Measurements from ENCODE around the gene BCO2.
"Not testable (repeated sequence)": the region's sequence is repeated elsewhere in the genome, so short reads cannot be mapped to it uniquely, and the experiment has no call there.

The BCO2 gene

DNA sequence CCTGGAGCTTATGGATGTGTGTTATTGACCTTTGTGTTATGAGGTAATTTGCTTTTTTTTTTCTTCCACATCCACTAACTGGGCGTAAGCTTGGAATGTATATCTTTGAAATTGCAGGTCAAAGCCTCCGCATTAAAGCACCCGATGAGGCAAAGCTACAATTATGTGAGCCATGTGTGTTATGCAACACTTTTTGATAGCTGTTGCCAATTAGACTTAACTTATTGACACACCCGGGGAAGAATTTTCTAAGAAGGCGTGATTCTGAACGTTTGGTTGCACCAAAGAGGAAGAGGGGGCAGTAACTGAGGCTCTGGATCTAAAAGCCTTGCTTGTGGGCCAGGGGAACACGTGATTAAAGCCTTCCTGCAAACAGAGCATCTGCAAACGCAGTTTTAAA, 8.8 kb upstream of the BCO2 start:
- no peak for DNase-seq (ENCODE audit: low read depth in 2 of 2)

- DNase-seq (ENCODE audit: low read depth in 2 of 2) = no peak
Observed at GRCh38 chr11:112167145-112167544, 8.2 kb upstream of the BCO2 start, which contains the start of gene TEX12. TEX12 (plus strand) TSS chr11:112167372; CDS start chr11:112169269, 1,897 bp downstream.

- DNase-seq (ENCODE audit: low read depth in 2 of 2) = no peak
Observed at GRCh38 chr11:112172362-112172994, 2.8 kb upstream of the BCO2 start.

- no peak for DNase-seq (ENCODE audit: low read depth in 2 of 2)
Observed at GRCh38 chr11:112173152-112173551, 2.2 kb upstream of the BCO2 start.

GRCh38 chr11:112175599-112175952, 264 bp downstream of the BCO2 start:
- DNase-seq (ENCODE audit: low read depth in 2 of 2) = no peak

DNA sequence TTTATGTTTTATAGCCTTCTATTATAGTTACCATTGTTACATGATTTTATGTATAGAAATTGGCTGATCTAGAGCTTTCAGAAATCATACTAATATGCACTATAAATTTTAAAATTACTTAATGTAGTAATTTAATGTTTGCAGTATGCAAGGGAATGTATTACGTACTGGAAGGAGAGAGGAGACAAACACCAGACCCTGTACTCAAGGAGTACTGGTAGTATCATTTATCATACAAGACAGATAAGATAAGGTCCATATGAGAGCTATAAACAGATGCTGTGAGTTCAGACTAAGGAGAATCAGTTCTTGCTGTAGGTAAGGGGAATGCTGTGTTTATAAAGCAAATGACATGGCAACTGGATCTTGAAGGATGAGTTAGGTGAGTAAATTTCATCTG, 765 bp downstream of the BCO2 start:
- DNase-seq (ENCODE audit: low read depth in 2 of 2) = no peak

DNA sequence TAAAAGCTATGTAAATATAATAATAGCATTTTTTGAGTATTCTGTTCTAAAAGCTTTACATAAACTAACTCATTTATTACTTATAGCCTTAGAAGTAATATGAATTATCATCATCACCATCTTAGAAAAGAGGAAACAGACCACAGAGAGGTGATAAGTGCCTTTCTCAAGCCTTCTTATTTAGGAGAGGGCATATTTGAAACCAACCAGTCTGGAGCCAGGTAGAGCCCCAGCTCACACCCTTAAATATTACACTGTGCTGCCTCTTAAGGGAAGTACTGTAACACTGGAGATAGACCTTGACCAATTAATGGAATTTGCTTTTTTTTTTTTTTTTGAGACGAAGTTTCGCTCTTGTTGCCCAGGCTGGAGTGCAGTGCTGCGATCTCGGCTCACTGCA, 2.3 kb downstream of the BCO2 start:
- no peak for DNase-seq (ENCODE audit: low read depth in 2 of 2)

GRCh38 chr11:112178428-112178827, 3.1 kb downstream of the BCO2 start:
- DNase-seq (ENCODE audit: low read depth in 2 of 2) = no peak

- no peak for DNase-seq (ENCODE audit: low read depth in 2 of 2)
Observed at GRCh38 chr11:112178936-112179335, 3.6 kb downstream of the BCO2 start.

DNA sequence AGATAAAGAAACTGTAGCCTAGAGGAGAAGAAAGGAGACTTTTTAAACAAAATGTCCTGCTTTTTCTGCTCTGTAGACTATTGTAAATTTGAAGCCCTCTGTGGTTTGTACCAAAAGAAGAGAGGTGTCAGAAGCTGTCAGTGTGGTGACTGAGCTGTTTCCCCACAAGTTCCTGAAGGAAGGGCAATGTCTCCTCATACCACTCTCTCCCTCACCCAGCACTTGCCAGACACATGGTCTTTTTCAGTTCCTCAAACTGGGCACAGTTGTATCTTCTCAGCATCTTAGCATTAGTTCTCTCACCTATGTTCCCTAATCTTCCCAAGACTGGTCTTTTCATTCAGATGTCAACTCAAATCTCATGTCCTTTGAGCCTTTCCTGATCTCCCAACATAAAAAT, 4.3 kb downstream of the BCO2 start:
- no peak for DNase-seq (ENCODE audit: low read depth in 2 of 2)

- DNase-seq (ENCODE audit: low read depth in 2 of 2) = no peak
Observed at GRCh38 chr11:112182867-112183266, 7.6 kb downstream of the BCO2 start.

DNA sequence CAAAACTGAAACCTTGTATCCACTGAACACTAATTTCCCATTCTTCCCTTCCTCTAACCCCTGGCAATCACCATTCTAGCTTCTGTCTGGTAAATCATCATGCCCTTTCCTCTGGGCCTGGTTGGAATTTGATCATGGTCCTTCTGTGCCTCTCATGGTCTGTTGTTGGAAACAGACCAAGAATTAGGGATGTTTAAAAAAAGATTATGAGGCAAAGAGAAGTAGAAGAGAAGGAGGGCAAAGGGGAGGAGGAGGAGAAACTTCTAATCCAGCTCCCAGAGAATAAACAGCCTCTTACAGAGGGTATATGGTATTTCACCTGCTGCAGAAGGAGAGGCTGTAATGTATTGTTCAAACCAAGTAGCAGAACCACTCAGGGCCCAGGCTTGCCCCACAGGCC, 10.6 kb downstream of the BCO2 start:
- DNase-seq (ENCODE audit: low read depth in 2 of 2) = no peak

DNA sequence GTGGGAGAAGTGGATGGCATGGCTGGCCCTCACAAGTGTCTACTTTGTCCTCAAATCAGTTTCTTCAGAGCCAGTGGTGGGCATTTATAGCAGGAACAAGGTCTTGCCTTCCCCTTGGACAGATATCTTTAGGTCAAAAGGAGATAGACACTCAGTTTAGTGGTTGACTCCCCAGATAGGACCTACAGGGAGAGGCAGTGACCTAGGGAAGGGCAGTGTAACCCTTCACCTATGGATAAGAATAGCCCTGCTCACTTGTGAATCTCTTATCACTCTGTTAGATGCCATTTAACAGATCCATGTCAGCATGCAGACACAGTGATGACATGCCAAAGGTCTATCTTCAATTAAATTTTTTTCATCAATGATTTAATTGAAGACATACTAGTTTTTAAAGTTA, 11.0 kb downstream of the BCO2 start:
- DNase-seq (ENCODE audit: low read depth in 2 of 2) = no peak

DNA sequence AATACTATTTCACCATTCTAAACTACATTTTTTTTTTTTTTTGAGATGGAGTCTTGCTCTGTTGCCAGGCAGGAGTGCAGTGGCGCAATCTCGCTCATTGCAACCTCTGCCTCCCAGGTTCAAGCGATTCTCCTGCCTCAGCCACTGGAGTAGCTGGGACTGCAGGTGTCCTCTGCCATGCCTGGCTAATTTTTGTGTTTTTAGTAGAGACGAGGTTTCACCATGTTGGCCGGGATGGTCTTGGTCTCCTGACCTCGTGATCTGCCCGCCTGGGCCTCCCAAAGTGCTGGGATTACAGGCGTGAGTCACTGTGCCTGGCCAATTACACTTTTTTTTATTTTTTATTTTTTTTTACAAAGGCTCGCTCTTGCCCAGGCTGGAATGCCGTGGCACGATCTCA, 19.8 kb downstream of the BCO2 start:
- not testable (repeated sequence) for DNase-seq (ENCODE audit: low read depth in 2 of 2)

GRCh38 chr11:112195951-112196351, 20.6 kb downstream of the BCO2 start:
- no peak for DNase-seq (ENCODE audit: low read depth in 2 of 2)

DNA sequence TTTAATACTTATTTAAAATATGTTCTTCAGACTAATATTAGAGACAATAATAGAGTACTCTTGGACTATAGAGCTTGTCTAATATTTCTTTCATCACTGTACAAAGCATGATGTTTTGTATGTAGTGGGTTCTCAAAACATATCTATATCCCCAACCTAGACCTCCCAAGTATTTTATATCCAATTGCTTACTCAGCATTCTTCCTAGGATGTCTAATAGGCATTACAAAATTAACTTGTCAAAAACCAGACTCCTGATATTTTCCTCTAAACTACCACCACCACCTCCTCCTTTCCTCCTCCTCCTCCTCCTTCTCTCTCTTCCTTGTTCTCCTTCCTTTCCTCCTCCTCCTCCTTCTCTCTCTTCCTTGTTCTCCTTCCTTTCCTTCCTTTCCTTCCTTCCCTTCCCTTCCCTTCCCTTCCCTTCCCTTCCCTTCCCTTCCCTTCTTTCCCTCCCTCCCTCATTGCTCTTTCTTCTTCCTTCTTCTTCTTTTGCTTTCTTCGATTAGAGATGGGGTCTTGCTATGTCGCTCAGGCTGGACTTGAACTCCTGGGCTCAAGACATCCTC, 21.3 kb downstream of the BCO2 start:
- no peak for DNase-seq (ENCODE audit: low read depth in 2 of 2)

- not testable (repeated sequence) for DNase-seq (ENCODE audit: low read depth in 2 of 2)
Observed at GRCh38 chr11:112199101-112199500, 23.8 kb downstream of the BCO2 start.

DNA sequence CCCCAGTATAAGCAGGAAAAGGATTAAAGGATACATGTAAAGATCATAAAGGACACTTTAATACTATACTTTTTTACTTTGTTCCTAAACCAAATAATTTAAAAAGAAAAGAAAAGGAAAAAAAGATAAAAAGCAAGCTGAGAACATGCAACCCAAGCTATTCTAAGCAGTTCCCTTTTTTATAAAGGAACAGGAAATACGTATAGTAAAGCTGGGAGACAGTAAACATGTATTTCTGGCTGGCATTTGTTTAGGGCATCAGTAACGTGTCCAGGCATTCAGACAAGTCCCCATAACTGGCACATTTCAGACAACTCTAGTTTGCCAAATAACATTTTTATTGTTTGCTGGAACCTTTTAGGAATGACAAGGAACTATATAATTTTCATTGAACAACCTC, 24.9 kb downstream of the BCO2 start:
- DNase-seq (ENCODE audit: low read depth in 2 of 2) = no peak

- no peak for DNase-seq (ENCODE audit: low read depth in 2 of 2)
Observed at GRCh38 chr11:112206071-112206470, 30.8 kb downstream of the BCO2 start.

GRCh38 chr11:112210890-112211289, 35.6 kb downstream of the BCO2 start:
- DNase-seq (ENCODE audit: low read depth in 2 of 2) = no peak

GRCh38 chr11:112211536-112211935, 36.2 kb downstream of the BCO2 start:
- DNase-seq (ENCODE audit: low read depth in 2 of 2) = no peak

DNA sequence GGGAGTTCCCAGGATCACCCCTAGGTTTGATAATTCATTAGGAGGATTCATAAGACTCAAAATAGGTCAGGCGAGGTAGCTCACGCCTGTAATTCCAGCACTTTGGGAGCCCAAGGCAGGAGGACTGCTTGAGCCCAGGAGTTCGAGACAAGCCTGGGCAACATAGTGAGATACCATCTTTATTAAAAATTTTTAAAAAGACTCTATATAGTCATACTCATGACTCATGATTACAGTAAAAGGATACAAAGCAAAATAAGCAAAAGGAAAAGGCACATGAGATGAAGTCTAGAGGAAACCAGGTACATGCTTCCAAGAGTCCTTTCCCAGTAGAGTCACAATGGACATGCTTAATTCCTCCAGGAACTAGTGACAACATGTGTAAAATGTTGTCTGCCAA, 37.0 kb downstream of the BCO2 start:
- no peak for DNase-seq (ENCODE audit: low read depth in 2 of 2)

GRCh38 chr11:112212710-112213109, 37.4 kb downstream of the BCO2 start:
- no peak for DNase-seq (ENCODE audit: low read depth in 2 of 2)

DNA sequence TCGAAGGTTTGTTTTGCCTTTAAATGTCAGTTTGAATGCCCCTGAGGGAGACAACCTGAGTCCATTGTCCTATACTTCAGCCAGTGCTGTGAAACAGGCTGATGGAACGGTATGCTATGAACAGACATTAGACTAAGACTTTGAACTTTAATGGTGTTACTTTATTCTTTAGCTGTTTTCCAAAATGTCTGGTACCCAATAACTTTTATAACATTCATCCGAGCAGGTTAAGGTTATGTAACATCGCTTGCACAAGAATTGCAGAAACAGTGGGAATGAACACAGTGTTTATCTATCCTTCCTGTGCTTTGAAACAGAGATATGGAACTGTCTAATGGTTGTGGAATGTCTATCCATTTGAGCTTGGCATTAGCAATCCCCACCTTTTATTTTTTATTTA, 38.4 kb downstream of the BCO2 start:
- DNase-seq (ENCODE audit: low read depth in 2 of 2) = no peak

Data from stimulated activated CD8-positive, alpha-beta memory T cell treated with anti-CD3 and anti-CD28 coated beads, Interleukin-7, amount 100 ng/mL, for 1 hour (primary cell).